ENCODE results near the gene ZNF837. TPM values are rescaled to one million over a fixed set of nuclear protein-coding genes. Genes with fewer than 3 reads are reported as not detected.

The ZNF837 gene
- total RNA-seq, 2 donors from 2014 or later = 1.1 to 1.9 TPM

DNA sequence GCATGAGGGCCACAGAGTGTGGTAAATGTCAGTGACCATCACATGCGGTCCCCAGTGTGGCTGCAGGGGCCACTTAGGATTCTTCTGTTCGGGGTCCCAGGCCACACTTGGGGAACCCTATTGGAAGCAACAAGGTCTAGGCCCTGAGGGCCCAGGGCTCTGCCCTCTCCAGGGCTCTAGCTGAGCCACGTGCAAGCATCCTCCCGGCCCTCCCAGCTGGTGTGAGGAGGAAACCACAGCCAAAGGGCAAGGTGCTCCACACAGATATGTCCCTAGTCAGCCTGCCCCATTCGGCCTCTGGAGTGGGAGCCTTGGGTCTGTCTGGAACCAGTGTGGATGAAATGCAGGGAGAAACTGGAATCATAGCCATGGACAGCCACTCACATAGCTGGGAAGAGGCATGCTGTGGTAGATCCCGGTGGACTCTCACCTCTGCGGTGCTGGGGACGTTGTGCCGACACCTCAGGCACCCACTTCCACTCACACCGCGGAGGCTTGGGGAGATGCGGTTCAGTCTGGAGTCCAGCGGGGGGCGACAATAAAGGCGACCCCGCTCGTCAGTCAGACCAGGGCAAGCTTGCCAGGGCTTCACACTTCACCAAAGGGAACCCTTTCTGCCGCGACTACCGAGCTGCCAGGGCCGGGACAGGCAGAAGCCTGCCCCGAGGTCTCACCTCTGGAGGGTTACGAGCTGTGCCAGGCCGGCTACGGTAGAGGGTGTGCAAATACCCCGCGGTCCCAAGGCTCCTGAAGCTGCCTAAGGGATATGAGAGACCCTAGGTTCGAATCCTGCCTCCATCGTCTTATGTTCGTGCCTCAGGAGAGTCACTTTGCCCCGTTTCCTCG, 14.0 kb downstream of the ZNF837 start:
- no peaks in the 10 kb centered on the region for H3K36me3 Mint-ChIP-seq (ENCODE audit: low read depth)
- no peaks in the 10 kb centered on the region for H3K27me3 Mint-ChIP-seq
- H3K9me3 Mint-ChIP-seq = no peaks in the 10 kb centered on the region
- no peak for ATAC-seq (replicated peaks)
- H3K4me1 Mint-ChIP-seq = no peaks in the 10 kb centered on the region
- no peak overlapping the region for H3K4me3 Mint-ChIP-seq
- no peak overlapping the region for H3K27ac Mint-ChIP-seq

DNA sequence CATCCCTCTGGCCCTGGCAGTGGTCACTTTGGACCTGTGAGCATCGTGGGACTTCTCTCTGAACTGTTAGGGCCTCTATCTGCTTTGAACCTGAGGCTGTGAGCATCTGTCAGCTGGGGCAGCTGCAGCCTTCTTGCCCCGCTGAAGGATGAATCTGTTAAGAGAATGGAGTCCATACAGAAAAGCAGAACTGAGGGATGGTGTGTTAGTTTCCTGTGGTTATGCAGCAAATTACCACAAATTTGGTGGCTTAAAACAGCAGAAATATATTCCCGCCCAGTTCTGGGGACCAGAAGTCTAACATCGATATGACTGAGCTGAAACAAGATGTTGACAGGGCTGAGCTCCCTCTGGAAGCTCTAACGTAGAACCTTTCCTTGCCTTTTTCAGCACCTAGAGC, 16.7 kb downstream of the ZNF837 start:
- no peaks in the 10 kb centered on the region for H3K4me1 Mint-ChIP-seq
- no peaks in the 10 kb centered on the region for H3K27me3 Mint-ChIP-seq
- H3K36me3 Mint-ChIP-seq (ENCODE audit: low read depth) = no peaks in the 10 kb centered on the region
- no peak for ATAC-seq (replicated peaks)
- no peak overlapping the region for H3K27ac Mint-ChIP-seq
- no peaks in the 10 kb centered on the region for H3K9me3 Mint-ChIP-seq
- no peak overlapping the region for H3K4me3 Mint-ChIP-seq

GRCh38 chr19:58362272-58362994, 18.4 kb downstream of the ZNF837 start, which contains the start of gene ZNF497:
TSS of gene ZNF497 (minus strand) at chr19:58362751. CDS start at chr19:58357635, 5,116 bp downstream.
- H3K27ac Mint-ChIP-seq = peak within 1 kb of the TSS; percentile 93
- no peaks in the 10 kb centered on the region for H3K4me1 Mint-ChIP-seq
- no peaks in the 10 kb centered on the region for H3K27me3 Mint-ChIP-seq
- ATAC-seq (replicated peaks) = peak; percentile 98
- H3K4me3 Mint-ChIP-seq = peak within 1 kb of the TSS; percentile 95
- H3K36me3 Mint-ChIP-seq (ENCODE audit: low read depth) = no peaks in the 10 kb centered on the region
- H3K9me3 Mint-ChIP-seq = no peaks in the 10 kb centered on the region

DNA sequence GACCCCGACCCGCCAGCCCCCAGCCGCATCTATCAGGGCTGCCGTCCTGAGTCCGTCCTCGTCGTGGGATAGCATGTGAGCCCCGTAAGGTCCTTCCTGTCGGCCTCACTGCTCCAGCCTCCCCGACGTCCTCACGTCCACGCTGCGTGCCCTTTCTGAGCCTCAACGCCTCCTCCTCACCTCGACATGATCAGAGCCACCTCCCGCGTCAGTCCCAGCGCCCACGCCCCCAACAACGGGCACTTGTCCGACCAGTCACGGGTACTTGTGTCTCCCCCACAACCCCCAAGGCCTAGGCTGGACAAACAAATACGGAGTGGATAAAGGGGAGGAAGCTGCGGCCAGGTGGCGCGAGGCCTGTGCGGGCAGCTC, 18.9 kb downstream of the ZNF837 start:
- no peaks in the 10 kb centered on the region for H3K27me3 Mint-ChIP-seq
- H3K9me3 Mint-ChIP-seq = no peaks in the 10 kb centered on the region
- H3K36me3 Mint-ChIP-seq (ENCODE audit: low read depth) = no peaks in the 10 kb centered on the region
- H3K27ac Mint-ChIP-seq = peak overlapping the region; percentile 93
- ATAC-seq (replicated peaks) = peak; percentile 45
- H3K4me1 Mint-ChIP-seq = no peaks in the 10 kb centered on the region
- H3K4me3 Mint-ChIP-seq = peak overlapping the region; percentile 95

GRCh38 chr19:58357481-58358145, 23.2 kb downstream of the ZNF837 start:
- Mint-ChIP-seq H3K27ac (no peak overlapping the region), H3K4me3 (no peak overlapping the region), H3K4me1 (no peaks in the 10 kb centered on the region), H3K36me3 (ENCODE audit: low read depth) (no peaks in the 10 kb centered on the region), H3K27me3 (no peaks in the 10 kb centered on the region), H3K9me3 (no peaks in the 10 kb centered on the region)
- ATAC-seq (replicated peaks) = no peak

DNA sequence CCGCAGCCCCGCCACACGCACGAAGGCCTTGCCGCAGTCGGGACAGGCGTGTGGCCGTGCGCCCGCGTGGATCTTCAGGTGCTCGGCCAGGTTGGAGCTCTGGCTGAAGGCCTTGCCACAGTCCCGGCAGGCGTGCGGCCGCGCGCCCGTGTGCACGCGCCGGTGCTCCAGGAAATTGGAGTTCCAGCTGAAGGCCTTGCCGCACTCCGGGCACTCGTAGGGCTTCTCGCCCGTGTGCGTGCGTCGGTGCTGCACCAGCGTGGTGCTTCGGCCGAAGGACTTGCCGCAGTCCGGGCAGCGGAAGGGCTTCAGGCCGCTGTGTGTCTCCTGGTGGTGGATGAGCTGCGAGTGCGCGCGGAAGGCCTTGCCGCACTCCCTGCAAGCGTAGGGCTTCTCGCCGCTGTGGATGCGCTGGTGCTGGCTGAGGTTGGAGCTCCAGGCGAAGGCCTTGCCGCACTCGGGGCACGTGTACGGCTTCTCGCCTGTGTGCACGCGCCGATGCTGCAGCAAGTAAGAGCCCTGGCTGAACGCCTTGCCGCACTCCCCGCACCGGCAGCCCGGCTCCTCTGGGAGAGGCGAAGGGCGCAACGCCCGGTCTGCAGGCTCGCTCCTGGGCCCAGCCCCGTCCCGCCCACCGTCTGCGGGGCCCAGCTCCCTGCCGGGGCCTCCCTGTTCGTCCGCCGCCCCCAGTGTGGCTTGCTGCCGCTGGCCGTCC, 23.9 kb downstream of the ZNF837 start:
- H3K4me3 Mint-ChIP-seq = no peak overlapping the region
- H3K27me3 Mint-ChIP-seq = no peaks in the 10 kb centered on the region
- H3K27ac Mint-ChIP-seq = no peak overlapping the region
- peaks cover 4% of the 10 kb centered on the region for H3K4me1 Mint-ChIP-seq
- H3K36me3 Mint-ChIP-seq (ENCODE audit: low read depth) = no peaks in the 10 kb centered on the region
- no peak for ATAC-seq (replicated peaks)
- no peaks in the 10 kb centered on the region for H3K9me3 Mint-ChIP-seq

GRCh38 chr19:58355908-58356765, 24.7 kb downstream of the ZNF837 start:
- H3K27ac Mint-ChIP-seq = no peak overlapping the region
- ATAC-seq (replicated peaks) = peak; percentile 54
- H3K27me3 Mint-ChIP-seq = no peaks in the 10 kb centered on the region
- no peaks in the 10 kb centered on the region for H3K36me3 Mint-ChIP-seq (ENCODE audit: low read depth)
- peak overlapping the region; percentile 26 for H3K4me3 Mint-ChIP-seq
- no peaks in the 10 kb centered on the region for H3K9me3 Mint-ChIP-seq
- H3K4me1 Mint-ChIP-seq = peaks cover 4% of the 10 kb centered on the region

DNA sequence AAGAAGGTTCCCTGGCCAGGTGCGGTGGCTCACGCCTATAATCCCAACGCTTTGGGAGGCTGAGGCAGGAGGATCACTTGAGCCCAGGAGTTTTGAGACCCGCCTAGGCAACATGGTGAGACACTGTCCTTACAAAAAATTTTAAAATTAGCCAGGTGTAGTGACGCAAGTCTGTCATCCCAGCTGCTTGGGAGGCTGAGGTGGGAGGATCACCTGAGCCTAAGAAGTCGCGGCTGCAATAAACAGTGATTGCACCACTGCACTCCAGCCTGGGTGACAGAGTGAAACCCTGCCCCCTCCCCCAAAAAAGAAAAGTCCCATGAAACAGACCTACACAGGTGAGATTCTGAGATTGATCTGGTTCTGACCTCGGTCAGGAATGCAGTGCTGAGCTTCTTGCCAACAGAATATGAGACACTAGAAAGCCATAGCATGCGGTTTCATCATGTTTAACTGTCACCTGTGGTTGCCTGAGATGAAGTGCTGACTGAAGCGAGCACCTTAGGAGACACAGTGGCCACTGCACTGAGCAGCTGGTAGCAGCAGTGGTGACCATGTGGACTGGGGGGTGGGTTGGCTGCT, 25.5 kb downstream of the ZNF837 start:
- peak overlapping the region; percentile 28 for H3K4me3 Mint-ChIP-seq
- H3K27ac Mint-ChIP-seq = no peak overlapping the region
- no peaks in the 10 kb centered on the region for H3K9me3 Mint-ChIP-seq
- H3K4me1 Mint-ChIP-seq = peaks cover 4% of the 10 kb centered on the region
- H3K36me3 Mint-ChIP-seq (ENCODE audit: low read depth) = no peaks in the 10 kb centered on the region
- no peak for ATAC-seq (replicated peaks)
- H3K27me3 Mint-ChIP-seq = no peaks in the 10 kb centered on the region

DNA sequence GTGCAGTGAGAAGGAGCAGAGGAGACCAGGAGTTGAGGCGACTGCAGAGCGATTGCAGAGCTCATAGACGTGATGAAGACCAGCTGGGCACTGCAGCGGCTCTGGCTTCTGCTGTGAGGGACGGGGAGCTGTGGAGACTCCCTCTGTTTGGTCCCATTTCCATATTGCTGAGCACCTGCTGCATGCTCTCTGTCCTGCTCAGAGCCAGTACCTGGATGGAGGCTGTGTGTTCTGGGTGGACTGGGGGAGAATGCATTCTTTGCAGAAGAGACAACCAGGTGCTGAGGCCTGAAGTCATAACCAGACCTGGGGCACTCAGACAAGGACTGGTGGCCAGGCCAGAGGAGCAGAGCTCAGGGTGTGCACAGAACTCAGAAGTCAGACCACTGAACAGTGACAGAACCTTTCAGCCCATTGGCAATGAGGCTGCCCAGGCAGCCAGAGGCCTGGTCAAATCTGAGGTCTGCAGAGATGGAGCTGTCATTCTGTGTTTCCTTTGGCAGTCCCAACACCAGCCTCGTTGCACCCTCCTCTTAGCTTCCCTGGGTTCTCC, 26.3 kb downstream of the ZNF837 start:
- peaks cover 4% of the 10 kb centered on the region for H3K4me1 Mint-ChIP-seq
- no peaks in the 10 kb centered on the region for H3K27me3 Mint-ChIP-seq
- no peak overlapping the region for H3K4me3 Mint-ChIP-seq
- no peaks in the 10 kb centered on the region for H3K9me3 Mint-ChIP-seq
- ATAC-seq (replicated peaks) = no peak
- H3K36me3 Mint-ChIP-seq (ENCODE audit: low read depth) = no peaks in the 10 kb centered on the region
- H3K27ac Mint-ChIP-seq = no peak overlapping the region

DNA sequence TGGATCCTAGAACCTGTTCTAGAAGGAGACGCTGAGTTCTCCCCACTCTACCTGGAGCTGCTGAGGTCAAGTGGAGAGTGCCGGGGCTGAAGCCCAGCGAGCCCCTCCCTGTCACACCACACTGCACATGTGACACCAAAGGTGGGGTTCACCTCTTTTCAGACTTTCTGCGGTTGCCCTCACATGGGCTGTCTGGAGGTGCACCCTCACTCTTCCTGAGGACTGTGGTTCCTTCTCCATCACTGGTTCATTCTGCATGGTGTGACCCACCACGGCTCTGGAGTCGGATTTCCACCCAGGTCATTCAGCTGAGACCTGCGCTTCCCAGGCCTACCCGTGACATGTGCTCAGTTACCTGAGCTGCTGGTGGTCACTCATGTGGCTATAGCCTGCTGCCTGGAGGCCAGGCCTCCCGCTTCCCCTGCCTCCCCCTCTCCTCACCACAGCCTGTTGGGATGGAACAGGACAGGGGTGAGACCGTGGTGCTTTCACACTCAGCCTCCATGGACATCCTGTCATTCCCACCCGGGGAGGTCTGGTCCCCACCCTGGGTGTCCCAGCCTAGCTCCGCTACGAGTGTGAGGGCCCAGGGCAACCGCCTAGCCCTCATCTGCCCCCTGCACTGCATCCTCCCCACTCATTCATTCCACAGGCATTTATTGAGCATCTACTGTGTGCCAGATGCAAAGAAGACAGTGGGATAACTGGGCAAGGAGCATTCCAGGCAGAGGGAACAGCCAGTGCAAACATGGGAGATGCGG, 26.9 kb downstream of the ZNF837 start:
- no peak for ATAC-seq (replicated peaks)
- no peaks in the 10 kb centered on the region for H3K9me3 Mint-ChIP-seq
- H3K27me3 Mint-ChIP-seq = no peaks in the 10 kb centered on the region
- peaks cover 4% of the 10 kb centered on the region for H3K4me1 Mint-ChIP-seq
- H3K4me3 Mint-ChIP-seq = no peak overlapping the region
- H3K27ac Mint-ChIP-seq = no peak overlapping the region
- H3K36me3 Mint-ChIP-seq (ENCODE audit: low read depth) = no peaks in the 10 kb centered on the region

- Mint-ChIP-seq H3K4me1 (peaks cover 4% of the 10 kb centered on the region), H3K4me3 (no peak within 1 kb of the TSS), H3K9me3 (no peaks in the 10 kb centered on the region), H3K27ac (no peak within 1 kb of the TSS), H3K27me3 (no peaks in the 10 kb centered on the region), H3K36me3 (ENCODE audit: low read depth) (no peaks in the 10 kb centered on the region)
- no peak for ATAC-seq (replicated peaks)
Observed at GRCh38 chr19:58352760-58353671, 27.8 kb downstream of the ZNF837 start, which contains the start of gene A1BG. TSS of gene A1BG (minus strand) at chr19:58353492. CDS start at chr19:58353437, 55 bp downstream.
